DMS53 (cell line): ENCODE data around the gene TIMM23B.
"Not testable (repeated sequence)": the region's sequence is repeated elsewhere in the genome, so short reads cannot be mapped to it uniquely, and the experiment has no call there.

Experiments used
- DNase-seq: peaks from one replicate; lab custom pipeline; 2025; lab: John Stamatoyannopoulos, UW

Gene TIMM23B

DNA sequence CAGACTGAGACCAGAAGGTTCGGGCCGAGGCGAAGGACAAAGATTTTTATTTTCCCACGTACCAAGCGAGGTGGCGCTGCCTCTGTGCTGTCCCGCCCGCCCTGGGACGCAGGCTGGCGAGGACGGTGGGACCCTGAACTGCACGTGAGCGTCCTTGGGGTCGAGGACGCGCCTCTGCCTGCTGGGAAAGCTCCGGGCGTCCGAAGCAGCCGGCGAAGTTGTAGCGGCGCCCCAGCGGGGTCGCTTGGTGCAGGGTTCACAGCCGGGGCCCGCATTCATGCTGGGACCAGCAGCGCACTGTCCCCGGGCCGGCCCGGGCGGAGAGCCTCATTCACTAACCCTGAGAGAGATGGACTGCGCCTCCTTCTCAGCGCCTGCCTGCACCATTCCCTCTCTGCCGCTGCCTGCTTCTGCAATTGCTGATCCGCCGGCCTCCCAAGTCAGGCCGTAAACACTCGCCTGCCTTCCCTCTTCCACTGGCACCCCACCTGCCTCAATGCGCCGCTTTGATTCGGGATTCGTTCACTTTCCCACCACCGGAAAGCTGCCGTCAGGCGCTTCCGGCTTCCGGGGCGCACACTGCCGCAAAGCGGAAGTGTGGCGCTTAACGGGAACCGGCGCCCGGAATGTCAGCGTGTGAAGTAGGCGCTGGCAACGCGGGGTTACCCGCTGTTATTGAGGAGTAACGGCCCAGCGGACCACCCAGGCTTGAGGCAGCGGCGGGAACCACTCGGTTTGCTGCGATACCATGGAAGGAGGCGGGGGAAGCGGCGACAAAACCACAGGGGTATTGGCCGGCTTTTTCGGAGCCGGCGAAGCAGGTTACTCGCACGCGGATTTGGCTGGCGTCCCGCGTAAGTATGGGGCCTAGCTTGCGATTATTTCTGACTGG lies at the start of gene TIMM23B, which contains the start of gene PARG:
TSS of gene TIMM23B (plus strand) at position 607 of the 892 bp plus-strand sequence. CDS start at position 749, 142 bp downstream.
TSS of gene PARG (minus strand) at position 581 of the 892 bp plus-strand sequence. CDS start at position 279, 302 bp downstream.
- peak; percentile 91 for DNase-seq

GRCh38 chr10:49899999-49900398 lies 41.9 kb upstream of the TIMM23B start:
- not testable (repeated sequence) for DNase-seq

- not testable (repeated sequence) for DNase-seq
These were observed 41.4 kb upstream of the TIMM23B start for GRCh38 chr10:49900406-49900805.

GRCh38 chr10:49903829-49904228 lies 38.0 kb upstream of the TIMM23B start:
- DNase-seq: not testable (repeated sequence)

DNA sequence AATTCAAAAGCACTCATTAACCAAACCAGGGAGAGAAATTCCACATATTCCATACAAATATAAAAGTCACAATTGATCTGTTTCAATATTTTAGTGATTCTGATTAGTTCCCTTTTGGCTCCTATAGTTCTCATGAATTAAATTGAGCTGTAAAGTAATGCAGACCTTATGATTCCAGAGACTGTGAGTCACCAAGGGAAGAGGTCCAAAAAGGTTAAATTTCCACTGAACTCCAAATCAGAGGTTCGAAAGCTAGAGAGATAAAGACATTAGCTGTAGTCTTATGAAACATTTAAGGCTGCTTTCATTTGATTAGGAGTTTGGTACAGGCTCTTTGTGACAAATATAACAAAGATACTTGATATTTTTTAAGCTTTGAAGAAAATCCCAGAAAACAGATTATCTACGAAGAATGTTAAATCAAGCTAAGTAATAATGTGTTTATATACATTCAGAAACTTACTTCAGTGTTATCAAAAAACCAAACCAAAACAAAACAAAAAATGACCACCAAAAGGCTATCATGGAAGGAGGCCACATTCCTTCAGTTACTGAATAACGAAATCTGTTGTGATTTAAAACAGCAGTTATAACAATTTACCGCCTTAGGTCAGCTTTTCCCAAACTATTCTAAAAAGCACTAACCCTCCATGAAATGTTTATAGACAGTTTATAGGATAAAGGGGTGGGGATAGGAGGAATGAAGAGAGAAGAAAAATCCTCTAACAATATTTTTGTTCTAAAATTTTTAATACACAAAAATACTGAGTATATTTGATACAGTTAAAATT lies 33.4 kb upstream of the TIMM23B start:
- DNase-seq: not testable (repeated sequence)

GRCh38 chr10:49910295-49910694 lies 31.6 kb upstream of the TIMM23B start:
- not testable (repeated sequence) for DNase-seq

- DNase-seq: not testable (repeated sequence)
These were observed 25.4 kb upstream of the TIMM23B start for GRCh38 chr10:49916451-49916850.

DNA sequence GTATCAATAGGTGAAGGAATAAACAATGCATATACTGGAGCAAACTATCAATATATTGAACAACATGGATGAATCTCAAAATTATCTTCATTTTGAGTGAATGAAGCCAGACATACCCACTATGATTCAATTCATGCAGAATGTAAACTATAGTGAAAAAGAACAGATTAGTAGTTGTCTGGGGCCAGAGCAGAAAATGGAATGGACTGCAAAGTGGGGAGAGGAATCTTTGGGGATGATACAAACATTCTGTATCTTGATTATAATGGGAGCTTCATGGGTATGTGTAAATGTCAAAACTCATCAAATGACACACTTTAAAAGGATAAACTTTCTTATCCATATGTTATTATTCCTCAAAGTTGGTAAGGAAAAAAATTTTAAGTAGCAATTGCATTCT lies 23.9 kb upstream of the TIMM23B start:
- not testable (repeated sequence) for DNase-seq

GRCh38 chr10:49922041-49922440 lies 19.8 kb upstream of the TIMM23B start:
- not testable (repeated sequence) for DNase-seq

DNA sequence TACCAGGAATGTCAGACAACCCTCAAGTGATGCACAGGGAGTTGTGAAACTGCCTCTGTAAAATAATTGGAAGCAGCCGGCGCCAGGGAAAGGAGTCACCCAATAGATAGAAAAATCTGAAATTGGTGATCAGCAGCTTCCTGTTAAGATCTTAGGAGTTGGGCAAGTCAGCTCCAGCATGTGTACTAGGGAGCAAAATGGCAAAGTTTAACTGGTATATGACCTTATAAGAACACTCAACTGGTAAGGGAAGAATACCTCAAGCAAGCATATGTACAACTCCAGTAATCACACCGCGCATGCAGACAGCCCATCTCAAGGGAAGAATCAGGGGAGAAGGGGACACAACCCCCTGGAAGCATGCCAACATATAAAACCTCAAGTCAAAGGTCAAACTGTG lies 18.3 kb upstream of the TIMM23B start:
- DNase-seq: not testable (repeated sequence)

DNA sequence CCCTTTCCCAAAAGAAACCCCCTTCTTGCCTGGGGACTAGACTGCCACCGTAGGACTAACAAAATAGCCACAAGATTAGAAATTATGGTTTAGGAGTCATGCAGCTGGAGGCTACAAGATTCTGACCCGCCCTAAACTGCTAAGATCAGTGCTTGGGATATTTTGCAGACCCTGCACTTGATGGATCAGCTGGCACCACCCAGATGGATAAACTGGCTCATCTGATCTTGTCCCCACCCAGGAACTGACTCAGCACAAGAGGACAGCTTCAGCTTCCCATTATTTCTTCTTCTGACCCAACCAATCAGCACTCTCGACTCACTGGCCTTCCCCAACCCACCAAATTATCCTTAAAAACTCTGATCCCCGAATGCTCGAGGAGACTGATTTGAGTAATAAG lies 10.6 kb upstream of the TIMM23B start:
- not testable (repeated sequence) for DNase-seq

DNA sequence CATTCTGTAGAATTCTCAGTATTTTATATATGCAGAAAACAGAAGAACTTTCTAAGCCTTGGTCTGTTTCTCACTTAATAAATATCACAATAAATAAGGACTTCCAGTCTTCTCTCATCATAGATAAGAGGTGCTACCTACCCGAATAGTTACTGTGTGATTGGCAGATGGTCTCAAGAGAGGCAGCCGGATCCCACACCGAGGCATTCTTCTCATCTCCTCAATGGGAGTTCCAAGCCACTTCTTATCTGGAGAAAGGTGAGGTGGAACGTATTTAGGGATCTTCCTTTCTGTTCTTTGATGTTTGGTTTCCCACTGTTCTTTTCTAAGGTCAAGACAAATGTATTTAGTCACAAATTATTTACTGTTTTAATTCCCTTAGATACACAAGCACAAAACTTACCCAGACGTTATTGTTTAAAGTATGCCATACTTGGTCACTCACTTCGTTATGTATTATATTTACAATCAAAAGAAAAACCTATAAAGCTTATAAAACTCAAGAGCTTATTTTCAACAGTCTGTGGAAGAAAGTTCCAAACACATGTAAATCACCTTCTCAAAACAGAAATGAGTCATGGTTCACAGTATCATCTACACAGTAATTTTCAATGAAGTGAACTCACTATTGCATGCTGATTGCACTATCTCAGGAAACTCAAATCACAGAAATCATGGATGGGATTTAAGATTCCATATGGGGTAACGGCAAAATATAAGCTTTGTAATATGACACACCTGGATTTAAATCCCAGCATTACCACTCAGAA lies 9.7 kb upstream of the TIMM23B start:
- not testable (repeated sequence) for DNase-seq

DNA sequence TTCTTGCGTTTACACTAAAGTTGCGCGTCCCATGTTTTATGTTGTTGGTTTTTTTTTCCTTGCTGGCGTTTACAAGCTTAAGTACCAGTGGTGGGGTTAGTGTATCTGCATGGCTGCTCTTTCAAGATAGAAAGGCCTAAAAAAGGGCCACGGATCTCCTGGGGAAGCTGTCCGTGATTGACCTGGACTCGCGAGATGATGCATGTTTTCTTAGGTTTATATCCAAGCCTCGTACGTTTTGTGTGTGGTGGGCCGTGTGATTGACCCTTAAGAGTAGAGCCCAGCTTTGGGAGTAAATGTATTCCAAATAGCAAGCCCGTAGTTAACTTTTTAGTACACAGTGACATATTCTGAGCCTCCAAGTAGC lies 469 bp downstream of the TIMM23B start:
- DNase-seq: peak; percentile 10

- not testable (repeated sequence) for DNase-seq
These were observed 1.8 kb downstream of the TIMM23B start for GRCh38 chr10:49943607-49944006.

DNA sequence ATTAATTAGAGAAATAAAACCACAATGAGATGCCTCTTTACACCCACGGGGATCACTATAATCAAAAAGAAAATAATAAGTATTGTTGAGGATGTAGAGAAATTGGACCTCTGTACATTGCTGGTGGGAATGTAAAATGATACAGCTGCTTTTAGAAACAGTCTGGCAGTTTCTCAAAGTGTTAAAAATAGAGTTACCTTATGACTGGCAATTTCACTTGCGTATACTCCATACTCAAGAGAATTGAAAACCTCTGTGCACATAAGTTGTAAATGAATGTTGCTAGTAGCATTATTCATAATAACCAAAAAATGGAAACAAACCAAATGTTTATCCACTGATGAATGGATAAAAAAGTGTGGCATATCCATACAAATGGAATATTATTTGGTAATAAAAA lies 6.3 kb downstream of the TIMM23B start:
- not testable (repeated sequence) for DNase-seq

DNA sequence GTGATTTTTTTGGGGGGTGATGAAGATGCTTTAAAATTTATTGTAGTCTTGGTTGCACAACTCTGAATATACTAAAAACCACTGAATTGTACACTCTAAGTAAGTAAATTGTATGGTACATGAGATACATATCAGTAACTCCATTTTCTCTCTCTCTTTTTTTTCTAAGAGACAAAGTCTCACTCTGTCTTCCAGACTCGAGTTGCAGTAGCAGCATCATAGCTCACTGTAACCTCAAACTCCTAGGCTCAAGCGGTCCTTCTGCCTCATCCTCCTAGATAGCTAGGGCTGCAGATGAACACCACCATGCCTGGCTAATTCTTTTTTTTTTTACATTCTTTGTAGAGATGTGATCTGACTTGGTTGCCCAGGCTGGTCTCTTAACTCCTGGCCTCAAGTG lies 6.9 kb downstream of the TIMM23B start:
- not testable (repeated sequence) for DNase-seq

DNA sequence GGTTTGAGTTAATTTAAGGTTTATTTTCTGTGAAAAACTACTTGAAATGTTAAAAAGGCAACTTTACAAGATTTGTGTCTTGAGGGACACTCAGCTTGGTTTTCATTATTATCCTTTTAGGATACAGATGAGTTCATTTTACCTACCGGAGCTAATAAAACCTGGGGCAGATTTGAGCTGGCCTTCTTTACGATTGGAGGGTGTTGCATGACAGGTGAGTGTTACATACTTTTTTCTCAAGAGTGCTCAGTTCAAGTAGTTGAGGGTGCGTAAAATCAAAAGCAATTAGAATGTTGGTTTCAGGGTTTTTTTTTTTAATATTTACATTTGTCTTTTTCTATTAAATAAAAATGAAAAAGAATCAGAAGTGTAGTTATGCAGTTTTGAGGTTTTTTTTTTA lies 10.2 kb downstream of the TIMM23B start:
- not testable (repeated sequence) for DNase-seq

DNA sequence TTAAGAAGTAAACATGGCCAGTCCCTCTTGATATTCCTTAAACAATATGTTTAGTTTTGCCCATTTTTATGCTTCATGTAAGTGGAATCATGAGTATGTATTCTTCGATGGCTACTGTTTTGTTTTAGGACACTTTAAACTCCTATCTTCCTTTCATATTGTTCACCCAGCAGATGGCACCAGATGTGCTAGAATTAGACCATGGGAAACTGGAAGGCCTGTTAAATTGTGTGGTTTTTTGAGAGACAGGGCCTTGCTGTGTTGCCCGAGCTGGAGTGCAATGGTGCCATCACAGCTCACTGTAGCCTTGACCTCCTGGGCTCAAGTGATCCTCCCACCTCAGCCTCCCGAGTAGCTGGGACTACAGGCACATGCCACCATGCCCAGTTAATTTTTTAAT lies 11.3 kb downstream of the TIMM23B start:
- DNase-seq: peak; percentile 25

DNA sequence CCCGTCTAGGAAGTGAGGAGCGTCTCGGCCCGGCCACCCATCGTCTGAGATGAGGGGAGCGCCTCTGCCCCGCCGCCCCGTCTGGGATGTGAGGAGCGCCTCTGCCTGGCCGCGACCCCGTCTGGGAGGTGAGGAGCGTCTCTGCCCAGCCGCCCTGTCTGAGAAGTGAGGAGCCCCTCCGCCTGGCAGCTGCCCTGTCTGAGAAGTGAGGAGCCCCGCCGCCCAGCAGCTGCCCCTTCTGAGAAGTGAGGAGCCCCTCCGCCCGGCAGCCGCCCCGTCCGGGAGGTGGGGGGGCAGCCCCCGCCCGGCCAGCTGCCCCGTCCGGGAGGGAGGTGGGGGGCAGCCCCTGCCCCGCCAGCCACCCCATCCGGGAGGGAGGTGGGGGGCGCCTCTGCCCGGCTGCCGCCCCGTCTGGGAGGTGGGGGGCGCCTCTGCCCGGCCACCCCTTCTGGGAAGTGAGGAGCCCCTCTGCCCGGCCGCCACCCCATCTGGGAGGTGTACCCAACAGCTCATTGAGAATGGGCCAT lies 28.5 kb downstream of the TIMM23B start:
- DNase-seq: not testable (repeated sequence)

DNA sequence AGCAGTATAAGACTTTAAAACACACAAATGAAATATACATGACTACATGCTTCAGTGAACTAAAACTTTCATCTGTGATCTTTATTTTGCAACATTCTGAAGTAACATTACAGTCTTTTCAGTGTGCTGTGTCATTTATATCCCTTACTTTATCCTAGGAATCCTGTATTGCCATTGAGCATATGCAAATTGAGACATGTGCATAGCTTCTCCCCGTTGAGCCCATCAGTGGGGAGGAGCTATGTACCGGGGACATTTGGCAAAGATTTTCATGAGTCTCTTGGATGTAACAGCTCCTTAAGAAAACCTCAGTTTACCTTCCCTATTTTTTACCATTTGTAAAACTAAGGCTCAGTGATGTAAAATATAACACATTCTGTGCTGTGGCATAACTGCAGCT lies 29.6 kb downstream of the TIMM23B start:
- not testable (repeated sequence) for DNase-seq

GRCh38 chr10:49972094-49972493 lies 30.2 kb downstream of the TIMM23B start:
- DNase-seq: not testable (repeated sequence)

GRCh38 chr10:49977756-49978155 lies 35.9 kb downstream of the TIMM23B start:
- not testable (repeated sequence) for DNase-seq
